Esophagus squamous epithelium (tissue), 4 donors: ENCODE data around the gene MICB.
"Not testable (repeated sequence)": the region's sequence is repeated elsewhere in the genome, so short reads cannot be mapped to it uniquely, and the experiment has no call there.

ENCODE experiments used
- CTCF ChIP-seq, 6 experiments: fragments of 450-650 bp in 4 of 6; fragments of 200-600 bp in 2 of 6; sonication (generic) in 2 of 6; IDR thresholded peaks; one replicate each; pipeline ENCODE4 v1.5.1; 2016 to 2019; ENCODE audit warnings: antibody characterized with exemption in 6 of 6, mild to moderate bottlenecking in 4 of 6, moderate library complexity in 4 of 6
- POLR2A ChIP-seq, 4 donors: fragments of 450-650 bp; IDR thresholded peaks; one replicate each; pipeline ENCODE4 v1.6.1; 2017; ENCODE audit warnings: antibody characterized with exemption in 4 of 4, mild to moderate bottlenecking in 4 of 4, moderate library complexity in 3 of 4

GRCh38 chr6:31496826-31497225 lies 1.1 kb upstream of the MICB start:
- TF ChIP-seq CTCF, POLR2A (IDR thresholded peaks at IDR 0.05): not testable (repeated sequence)
